ENCODE data around the gene C2CD2L. TPM values are rescaled to one million over a fixed set of nuclear protein-coding genes. Genes with fewer than 3 reads are reported as not detected.

The C2CD2L gene
- total and polyA plus RNA-seq, 7 donors, result 5.3 to 22.6 (median 6.0) TPM

DNA sequence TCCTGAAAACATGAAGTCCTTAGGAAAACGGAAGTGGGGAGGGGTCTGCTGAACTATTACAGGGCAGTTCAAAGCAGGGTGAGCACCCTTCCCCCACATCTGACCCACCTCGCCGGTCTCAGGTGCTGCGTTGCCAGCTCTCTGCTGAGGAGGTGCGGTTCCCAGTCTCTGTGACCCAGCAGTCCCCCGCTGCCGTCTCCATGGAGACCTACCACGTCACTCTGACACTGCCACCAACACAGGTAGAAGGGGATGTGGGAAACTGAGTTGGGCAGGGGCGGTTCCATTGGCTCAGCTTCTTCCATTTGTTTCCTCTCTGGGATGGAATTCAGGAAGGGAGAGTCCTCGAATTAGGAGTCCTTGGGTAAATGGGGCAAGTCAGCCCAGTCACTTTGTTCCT is 3.3 kb downstream of the C2CD2L start:
- WGBS, 2 donors, result 89 to 93% methylated on average over 10 of the region's 10 CpGs
- Histone ChIP-seq H3K4me1 (peaks cover 0 to 35% (median 26%) of the 10 kb centered on the region in 4 donors), H3K27ac (no peak overlapping the region), H3K27me3 (no peaks in the 10 kb centered on the region), H3K36me3 (peaks cover 7 to 47% (median 24%) of the 10 kb centered on the region in 4 donors), H3K9me3 (no peaks in the 10 kb centered on the region), H3K4me3 (no peak overlapping the region)
- intact Hi-C loops (cut with DNase I), result no loop called here
- TF ChIP-seq, protein P1, sequence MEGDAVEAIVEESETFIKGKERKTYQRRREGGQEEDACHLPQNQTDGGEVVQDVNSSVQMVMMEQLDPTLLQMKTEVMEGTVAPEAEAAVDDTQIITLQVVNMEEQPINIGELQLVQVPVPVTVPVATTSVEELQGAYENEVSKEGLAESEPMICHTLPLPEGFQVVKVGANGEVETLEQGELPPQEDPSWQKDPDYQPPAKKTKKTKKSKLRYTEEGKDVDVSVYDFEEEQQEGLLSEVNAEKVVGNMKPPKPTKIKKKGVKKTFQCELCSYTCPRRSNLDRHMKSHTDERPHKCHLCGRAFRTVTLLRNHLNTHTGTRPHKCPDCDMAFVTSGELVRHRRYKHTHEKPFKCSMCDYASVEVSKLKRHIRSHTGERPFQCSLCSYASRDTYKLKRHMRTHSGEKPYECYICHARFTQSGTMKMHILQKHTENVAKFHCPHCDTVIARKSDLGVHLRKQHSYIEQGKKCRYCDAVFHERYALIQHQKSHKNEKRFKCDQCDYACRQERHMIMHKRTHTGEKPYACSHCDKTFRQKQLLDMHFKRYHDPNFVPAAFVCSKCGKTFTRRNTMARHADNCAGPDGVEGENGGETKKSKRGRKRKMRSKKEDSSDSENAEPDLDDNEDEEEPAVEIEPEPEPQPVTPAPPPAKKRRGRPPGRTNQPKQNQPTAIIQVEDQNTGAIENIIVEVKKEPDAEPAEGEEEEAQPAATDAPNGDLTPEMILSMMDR (IDR thresholded peaks at IDR 0.05), result no peak
- TF ChIP-seq POLR2AphosphoS5 (IDR thresholded peaks at IDR 0.05), result no peak
- TF ChIP-seq POLR2A (IDR thresholded peaks at IDR 0.05), result no peak
- no peak for TF ChIP-seq EP300 (IDR thresholded peaks at IDR 0.05)
- DNase-seq, result no peak

DNA sequence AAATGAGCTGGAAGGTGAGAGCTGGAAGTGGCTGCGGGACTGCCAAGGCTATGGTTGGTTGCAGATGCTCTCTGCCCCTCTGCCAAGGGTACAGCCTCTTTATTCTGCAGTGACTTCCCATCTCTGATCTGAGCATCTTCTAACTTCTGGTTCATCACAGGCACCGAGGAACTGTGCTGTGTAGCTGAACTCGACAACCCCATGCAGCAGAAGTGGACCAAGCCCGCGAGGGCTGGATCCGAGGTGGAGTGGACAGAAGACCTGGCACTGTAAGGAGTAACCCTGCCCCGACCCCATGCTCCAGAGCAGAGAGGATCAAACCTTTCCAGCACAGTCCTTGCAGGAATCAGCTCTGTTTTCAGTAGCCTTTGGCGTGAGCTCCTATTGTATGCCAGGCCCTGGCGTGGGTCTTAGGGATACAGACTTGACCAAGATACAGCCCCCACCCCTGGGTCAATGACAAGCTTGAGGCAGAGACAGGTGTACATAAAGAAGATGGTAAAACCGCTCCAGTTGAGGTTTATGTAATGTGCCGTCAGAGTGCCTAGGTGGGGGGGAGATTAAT is 4.3 kb downstream of the C2CD2L start:
- no peaks in the 10 kb centered on the region for H3K9me3 ChIP-seq
- TF ChIP-seq EP300 (IDR thresholded peaks at IDR 0.05), result no peak
- TF ChIP-seq, protein P1 (IDR thresholded peaks at IDR 0.05), result no peak
- no peak for TF ChIP-seq POLR2AphosphoS5 (IDR thresholded peaks at IDR 0.05)
- TF ChIP-seq POLR2A (IDR thresholded peaks at IDR 0.05), result no peak
- no peak for DNase-seq
- no peak overlapping the region for H3K27ac ChIP-seq
- peaks cover 7 to 57% (median 28%) of the 10 kb centered on the region in 4 donors for H3K36me3 ChIP-seq
- H3K4me3 ChIP-seq, result no peak overlapping the region
- WGBS, 2 donors, result 95 to 96% methylated on average over 11 of the region's 11 CpGs
- no peaks in the 10 kb centered on the region for H3K27me3 ChIP-seq
- intact Hi-C loops (cut with DNase I), result no loop called here
- H3K4me1 ChIP-seq, result peaks cover 0 to 31% (median 23%) of the 10 kb centered on the region in 4 donors

DNA sequence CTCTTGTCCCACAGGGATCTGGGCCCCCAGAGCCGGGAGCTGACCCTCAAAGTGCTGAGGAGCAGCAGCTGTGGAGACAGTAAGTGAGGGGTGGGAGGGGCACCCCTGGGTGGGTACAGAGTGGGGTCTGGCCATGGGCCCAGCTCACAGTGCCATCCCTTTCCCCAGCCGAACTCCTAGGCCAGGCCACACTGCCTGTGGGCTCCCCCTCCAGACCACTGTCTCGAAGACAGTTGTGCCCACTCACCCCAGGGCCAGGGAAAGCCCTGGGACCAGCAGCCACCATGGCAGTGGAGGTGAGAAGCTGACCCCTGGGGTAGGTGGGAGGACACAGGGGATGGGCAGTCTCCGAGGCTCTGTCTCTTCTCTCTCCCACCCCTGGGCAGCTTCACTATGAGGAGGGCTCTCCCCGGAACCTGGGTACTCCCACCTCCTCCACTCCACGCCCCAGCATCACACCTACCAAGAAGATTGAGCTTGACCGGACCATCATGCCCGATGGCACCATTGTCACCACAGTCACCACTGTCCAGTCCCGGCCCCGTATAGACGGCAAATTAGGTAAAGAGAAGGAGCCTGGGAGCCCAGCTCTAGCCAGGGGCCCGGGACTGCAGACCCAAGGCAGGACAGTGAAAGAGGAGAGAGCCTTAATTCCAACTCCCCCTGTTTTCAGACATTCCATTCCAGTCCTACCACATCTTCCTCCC is 5.3 kb downstream of the C2CD2L start:
- Histone ChIP-seq H3K27ac (no peak overlapping the region), H3K9me3 (no peaks in the 10 kb centered on the region), H3K4me3 (no peak overlapping the region), H3K4me1 (peaks cover 0 to 25% (median 18%) of the 10 kb centered on the region in 4 donors), H3K27me3 (no peaks in the 10 kb centered on the region), H3K36me3 (peaks cover 7 to 59% (median 30%) of the 10 kb centered on the region in 4 donors)
- intact Hi-C loops (cut with DNase I), result no loop called here
- no peak for DNase-seq
- 89 to 95% methylated on average over 12 of the region's 12 CpGs for WGBS, 2 donors
- TF ChIP-seq POLR2AphosphoS5 (IDR thresholded peaks at IDR 0.05), result no peak
- TF ChIP-seq, protein P1 (IDR thresholded peaks at IDR 0.05), result no peak
- no peak for TF ChIP-seq POLR2A (IDR thresholded peaks at IDR 0.05)
- TF ChIP-seq EP300 (IDR thresholded peaks at IDR 0.05), result no peak

DNA sequence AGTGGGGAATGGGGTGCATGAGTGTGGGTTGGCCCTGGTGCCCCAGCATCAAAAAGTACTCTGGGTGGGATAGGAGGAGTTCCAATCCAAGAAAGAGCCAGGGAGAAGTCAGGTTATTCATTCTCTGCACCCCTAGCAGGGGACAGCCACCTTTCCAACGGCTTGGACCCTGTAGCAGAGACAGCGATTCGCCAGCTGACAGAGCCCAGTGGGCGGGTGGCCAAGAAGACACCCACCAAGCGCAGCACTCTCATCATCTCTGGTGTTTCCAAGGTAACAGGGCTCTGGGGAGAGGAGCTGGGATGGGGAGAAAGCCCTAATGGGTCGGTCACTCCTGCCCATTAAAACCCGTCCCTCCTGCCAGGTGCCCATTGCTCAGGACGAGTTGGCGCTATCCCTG is 6.6 kb downstream of the C2CD2L start:
- Histone ChIP-seq H3K9me3 (no peaks in the 10 kb centered on the region), H3K36me3 (peaks cover 7 to 59% (median 30%) of the 10 kb centered on the region in 4 donors), H3K27ac (no peak overlapping the region), H3K27me3 (no peaks in the 10 kb centered on the region), H3K4me3 (no peak overlapping the region), H3K4me1 (peaks cover 0 to 16% (median 9%) of the 10 kb centered on the region in 4 donors)
- TF ChIP-seq, protein P1 (IDR thresholded peaks at IDR 0.05), result no peak
- no peak for TF ChIP-seq EP300 (IDR thresholded peaks at IDR 0.05)
- no peak for TF ChIP-seq POLR2AphosphoS5 (IDR thresholded peaks at IDR 0.05)
- no peak for TF ChIP-seq POLR2A (IDR thresholded peaks at IDR 0.05)
- DNase-seq, result no peak
- 96% methylated on average over 9 of the region's 9 CpGs for WGBS, 2 donors
- intact Hi-C loops (cut with DNase I), result no loop called here
